Peyer's patch (tissue), 4 donors: ENCODE data around the gene ASB1.

Experiments
- POLR2A ChIP-seq, 2 donors: fragments of 450-650 bp; IDR thresholded peaks; one replicate each; pipeline ENCODE4 v1.5.1; 2017; ENCODE audit warnings: antibody characterized with exemption in 2 of 2, mild to moderate bottlenecking in 2 of 2, moderate library complexity in 2 of 2
- TF ChIP-seq, protein P1 (sequence below), 6 experiments: fragments of 450-650 bp in 4 of 6; fragments of 200-600 bp in 2 of 6; sonication (generic) in 1 of 6; IDR thresholded peaks; one replicate each; pipeline ENCODE4 v1.5.1; 2017 to 2019; ENCODE audit warnings: antibody characterized with exemption in 6 of 6, mild to moderate bottlenecking in 3 of 6, moderate library complexity in 1 of 6

DNA sequence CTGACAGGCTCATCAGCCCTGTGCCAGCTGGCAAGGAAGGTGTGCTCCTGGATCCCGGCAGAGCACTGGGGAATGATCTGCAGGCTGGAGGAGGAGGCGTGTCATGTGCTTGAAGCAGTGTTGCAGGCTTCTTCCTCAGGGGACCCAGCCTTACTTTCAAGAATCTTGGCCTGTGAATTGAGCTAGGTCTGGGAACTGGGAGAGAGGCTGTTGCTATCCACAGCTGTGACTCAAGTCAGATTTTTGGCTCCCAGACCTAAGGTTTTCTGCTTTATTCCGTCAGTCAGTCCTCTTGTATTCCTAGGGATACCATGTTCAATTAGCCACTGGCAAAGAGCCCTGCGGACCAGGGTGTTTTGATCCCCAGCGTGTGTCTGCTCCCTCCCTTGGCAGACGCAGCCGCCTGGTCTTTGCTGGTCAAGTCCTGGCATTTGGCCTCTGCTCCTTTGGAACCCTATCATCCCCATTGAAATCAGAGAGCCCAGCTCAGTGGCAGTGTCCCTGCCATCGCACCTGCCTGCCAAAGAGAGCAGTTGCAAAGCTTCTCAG, 32.4 kb downstream of the ASB1 start:
- TF ChIP-seq, protein P1, sequence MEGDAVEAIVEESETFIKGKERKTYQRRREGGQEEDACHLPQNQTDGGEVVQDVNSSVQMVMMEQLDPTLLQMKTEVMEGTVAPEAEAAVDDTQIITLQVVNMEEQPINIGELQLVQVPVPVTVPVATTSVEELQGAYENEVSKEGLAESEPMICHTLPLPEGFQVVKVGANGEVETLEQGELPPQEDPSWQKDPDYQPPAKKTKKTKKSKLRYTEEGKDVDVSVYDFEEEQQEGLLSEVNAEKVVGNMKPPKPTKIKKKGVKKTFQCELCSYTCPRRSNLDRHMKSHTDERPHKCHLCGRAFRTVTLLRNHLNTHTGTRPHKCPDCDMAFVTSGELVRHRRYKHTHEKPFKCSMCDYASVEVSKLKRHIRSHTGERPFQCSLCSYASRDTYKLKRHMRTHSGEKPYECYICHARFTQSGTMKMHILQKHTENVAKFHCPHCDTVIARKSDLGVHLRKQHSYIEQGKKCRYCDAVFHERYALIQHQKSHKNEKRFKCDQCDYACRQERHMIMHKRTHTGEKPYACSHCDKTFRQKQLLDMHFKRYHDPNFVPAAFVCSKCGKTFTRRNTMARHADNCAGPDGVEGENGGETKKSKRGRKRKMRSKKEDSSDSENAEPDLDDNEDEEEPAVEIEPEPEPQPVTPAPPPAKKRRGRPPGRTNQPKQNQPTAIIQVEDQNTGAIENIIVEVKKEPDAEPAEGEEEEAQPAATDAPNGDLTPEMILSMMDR (IDR thresholded peaks at IDR 0.05) = no peak
- no peak for TF ChIP-seq POLR2A (IDR thresholded peaks at IDR 0.05)
